Prostate gland (tissue), 2 donors: ENCODE measurements around the gene LCA5. TPM values are rescaled to one million over a fixed set of nuclear protein-coding genes. Genes with fewer than 3 reads are reported as not detected.
"Not testable (repeated sequence)": the region's sequence is repeated elsewhere in the genome, so short reads cannot be mapped to it uniquely, and the experiment has no call there.

Experiments used
- DNase-seq: peaks from one replicate; pipeline ENCODE4 v3.0.0-alpha.2; 2019; ENCODE audit warnings: low spot score
- H3K27ac ChIP-seq, 2 donors: fragments of 200-600 bp; sonication (generic); 2 replicates each; pipeline ENCODE4 v1.5.1; 2017 to 2019
- H3K27me3 ChIP-seq: fragments of 200-600 bp; sonication (generic); replicated peaks from 2 replicates; pipeline ENCODE4 v1.5.1; 2019; ENCODE audit not compliant: insufficient read depth
- H3K36me3 ChIP-seq, 2 donors: fragments of 200-600 bp; sonication (generic); 1 replicate in 1 of 2; 2 replicates in 1 of 2; pipeline versions ENCODE4 v1.5.1 to v1.8.1; 2017 to 2019
- H3K4me1 ChIP-seq: fragments of 200-600 bp; sonication (generic); replicated peaks from 2 replicates; pipeline ENCODE4 v1.5.1; 2019
- H3K4me3 ChIP-seq, 2 donors: fragments of 200-600 bp; sonication (generic); 2 replicates each; pipeline ENCODE4 v1.5.1; 2017 to 2019
- H3K9me3 ChIP-seq: fragments of 200-600 bp; sonication (generic); 2 replicates; pipeline ENCODE4 v1.5.1; 2017
- CTCF ChIP-seq, 4 experiments: fragments of 200-600 bp in 2 of 4; fragments of 450-650 bp in 2 of 4; sonication (generic) in 2 of 4; IDR thresholded peaks; 1 replicate in 3 of 4; 2 replicates in 1 of 4; pipeline ENCODE4 v1.5.1; 2016 to 2019; ENCODE audit warnings: antibody characterized with exemption in 4 of 4, mild to moderate bottlenecking in 2 of 4, moderate library complexity in 2 of 4
- POLR2A ChIP-seq: fragments of 450-650 bp; IDR thresholded peaks from one replicate; pipeline ENCODE4 v1.6.1; 2016; ENCODE audit warnings: antibody characterized with exemption, mild to moderate bottlenecking
- POLR2AphosphoS5 ChIP-seq: sonication (generic); formaldehyde crosslinking; IDR thresholded peaks from one replicate; pipeline ENCODE4 v1.6.1; 2017; ENCODE audit warnings: antibody characterized with exemption
- WGBS: methylation state at CpG from one replicate; pipeline ENCODE4 v1.1.5; 2018; 5-methylcytosine and 5-hydroxymethylcytosine counted together
- intact Hi-C: fragments of 100-400 bp; cut with DNase I; formaldehyde crosslinking; loops from one replicate; pipeline ENCODE4 v1.14.2; 2022
- total RNA-seq, 2 donors: library from RNA; depleted of rRNA; stranded (reverse); fragments of >200 nt; gene quantifications; one replicate each; pipeline ENCODE4 v1.1.0, GENCODE V29; 2016

Gene LCA5
- total RNA-seq, 2 donors from 2014 or later: 4.9 to 11.2 TPM

- intact Hi-C loops: loop anchor here (5.0 kb wide), 1 partner anchor 306 kb away; the partner anchor contains the start of gene HMGN3
- H3K27ac ChIP-seq: peak overlapping the region; percentile 43 to 91
- H3K9me3 ChIP-seq: no peaks in the 10 kb centered on the region
- H3K36me3 ChIP-seq: no peaks in the 10 kb centered on the region
- no peaks in the 10 kb centered on the region for H3K4me1 ChIP-seq
- DNase-seq: no peak
- no peaks in the 10 kb centered on the region for H3K27me3 ChIP-seq
- TF ChIP-seq CTCF (IDR thresholded peaks at IDR 0.05): peak in 1 of 4 experiments; percentile 24
- peak; percentile 38 for TF ChIP-seq POLR2AphosphoS5
- no peak for TF ChIP-seq POLR2A
- 24% methylated on average over 14 of the region's 14 CpGs for WGBS
- peak overlapping the region; percentile 72 to 75 for H3K4me3 ChIP-seq
These were observed 1.1 kb upstream of the LCA5 start for GRCh38 chr6:79538106-79538971.

GRCh38 chr6:79536585-79536953, 661 bp downstream of the LCA5 start:
- peak overlapping the region; percentile 72 to 75 for H3K4me3 ChIP-seq
- intact Hi-C loops: loop anchor here (2.0 to 5.0 kb wide), 2 partner anchors 304 to 458 kb away; partner anchors contain the start of genes HMGN3 and PHIP
- WGBS: under 1% methylated on average over 9 of the region's 9 CpGs
- H3K27me3 ChIP-seq: no peaks in the 10 kb centered on the region
- TF ChIP-seq POLR2A: no peak
- TF ChIP-seq POLR2AphosphoS5: peak; percentile 19
- TF ChIP-seq CTCF (IDR thresholded peaks at IDR 0.05): no peak
- no peaks in the 10 kb centered on the region for H3K4me1 ChIP-seq
- H3K27ac ChIP-seq: peak overlapping the region; percentile 89 to 91
- peak; percentile 46 for DNase-seq
- H3K36me3 ChIP-seq: no peaks in the 10 kb centered on the region
- H3K9me3 ChIP-seq: no peaks in the 10 kb centered on the region

- intact Hi-C loops, H3K9me3 ChIP-seq: not testable (repeated sequence)
These were observed 7.7 kb downstream of the LCA5 start for GRCh38 chr6:79529567-79529966.

GRCh38 chr6:79526897-79527296, 10.3 kb downstream of the LCA5 start:
- Histone ChIP-seq H3K9me3 (no peaks in the 10 kb centered on the region), H3K4me1 (no peaks in the 10 kb centered on the region), H3K36me3 (no peaks in the 10 kb centered on the region), H3K4me3 (no peak overlapping the region), H3K27me3 (no peaks in the 10 kb centered on the region), H3K27ac (no peak overlapping the region)
- DNase-seq: no peak
- intact Hi-C loops: no loop called here
- WGBS: 95% methylated on average over 1 of the region's 1 CpG
- TF ChIP-seq CTCF (IDR thresholded peaks at IDR 0.05) (no peak), POLR2A (no peak), POLR2AphosphoS5 (no peak)

More at GRCh38 chr6:79529567-79529966, 7.7 kb downstream of the LCA5 start:
- not testable (repeated sequence) for H3K4me3 ChIP-seq, H3K27ac ChIP-seq, H3K36me3 ChIP-seq, DNase-seq, H3K27me3 ChIP-seq, H3K4me1 ChIP-seq
- 97% methylated on average over 4 of the region's 4 CpGs for WGBS

GRCh38 chr6:79525272-79526100, 11.7 kb downstream of the LCA5 start:
- DNase-seq: no peak
- Histone ChIP-seq H3K36me3 (no peaks in the 10 kb centered on the region), H3K9me3 (no peaks in the 10 kb centered on the region), H3K27ac (no peak overlapping the region), H3K4me1 (no peaks in the 10 kb centered on the region), H3K27me3 (no peaks in the 10 kb centered on the region), H3K4me3 (no peak overlapping the region)
- WGBS: 29% methylated on average over 12 of the region's 12 CpGs
- intact Hi-C loops: no loop called here
- TF ChIP-seq POLR2AphosphoS5 (no peak), POLR2A (no peak), CTCF (IDR thresholded peaks at IDR 0.05) (no peak)
